Measurements from ENCODE around the gene YBX3.

- no peak for TF ChIP-seq CTCF (IDR thresholded peaks at IDR 0.05)
- TF ChIP-seq POLR2A (IDR thresholded peaks at IDR 0.05), result no peak
These were observed 6.8 kb downstream of the YBX3 start for GRCh38 chr12:10716277-10716676.
